C4-2B (cell line): Measurements from ENCODE around the gene STIP1.

Experiments used
- H3K27ac ChIP-seq: fragments of 450-650 bp; 2 replicates; pipeline ENCODE4 v1.5.1; 2017
- CTCF ChIP-seq: fragments of 450-650 bp; conservative IDR thresholded peaks from 2 replicates; pipeline ENCODE4 v1.5.1; 2017; ENCODE audit warnings: mild to moderate bottlenecking
- ZFX ChIP-seq: fragments of 450-650 bp; IDR thresholded peaks from 2 replicates; pipeline ENCODE4 v1.6.1; 2017

STIP1 gene

GRCh38 chr11:64176751-64177150, 9.2 kb upstream of the STIP1 start:
- H3K27ac ChIP-seq, result no peak overlapping the region
- TF ChIP-seq CTCF, result no peak
- TF ChIP-seq ZFX, result no peak

- TF ChIP-seq ZFX (no peak), CTCF (no peak)
- no peak overlapping the region for H3K27ac ChIP-seq
Observed at GRCh38 chr11:64178203-64178602, 7.8 kb upstream of the STIP1 start.

GRCh38 chr11:64178951-64179639, 6.9 kb upstream of the STIP1 start:
- TF ChIP-seq ZFX, result no peak

GRCh38 chr11:64180891-64181290, 5.1 kb upstream of the STIP1 start:
- TF ChIP-seq ZFX, result no peak
- TF ChIP-seq CTCF, result no peak
- H3K27ac ChIP-seq, result no peak overlapping the region

More at GRCh38 chr11:64178951-64179639, 6.9 kb upstream of the STIP1 start:
- H3K27ac ChIP-seq, result no peak overlapping the region

- TF ChIP-seq CTCF, result no peak
- no peak for TF ChIP-seq ZFX
- no peak overlapping the region for H3K27ac ChIP-seq
Observed at GRCh38 chr11:64181506-64182411, 4.2 kb upstream of the STIP1 start.

- H3K27ac ChIP-seq, result no peak overlapping the region
- TF ChIP-seq ZFX (no peak), CTCF (no peak)
Observed at GRCh38 chr11:64183890-64184289, 2.1 kb upstream of the STIP1 start.

- no peak overlapping the region; the same call in 1 of the 2 replicates for H3K27ac ChIP-seq
- TF ChIP-seq ZFX (peak; percentile 89; the same call in 1 of the 2 replicates), CTCF (no peak)
Observed at GRCh38 chr11:64185175-64185692, 737 bp upstream of the STIP1 start.
